A549 treated with DMSO at 1 μM for 4 hours (cell line): ENCODE results near the gene OCIAD2. TPM values are rescaled to one million over a fixed set of nuclear protein-coding genes. Genes with fewer than 3 reads are reported as not detected.

Source experiments
- total RNA-seq: library from RNA; stranded (reverse); fragments of 200-300 nt; extraction: Qiagen RNA extraction; gene quantifications from 5 replicates; pipeline ENCODE4 v1.2.3, GENCODE V29; 2022; ENCODE audit warnings: low read depth

OCIAD2 gene, protein sequence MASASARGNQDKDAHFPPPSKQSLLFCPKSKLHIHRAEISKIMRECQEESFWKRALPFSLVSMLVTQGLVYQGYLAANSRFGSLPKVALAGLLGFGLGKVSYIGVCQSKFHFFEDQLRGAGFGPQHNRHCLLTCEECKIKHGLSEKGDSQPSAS
- total RNA-seq, result 117 to 172 TPM (median 119 TPM) in 5 replicates

DNA sequence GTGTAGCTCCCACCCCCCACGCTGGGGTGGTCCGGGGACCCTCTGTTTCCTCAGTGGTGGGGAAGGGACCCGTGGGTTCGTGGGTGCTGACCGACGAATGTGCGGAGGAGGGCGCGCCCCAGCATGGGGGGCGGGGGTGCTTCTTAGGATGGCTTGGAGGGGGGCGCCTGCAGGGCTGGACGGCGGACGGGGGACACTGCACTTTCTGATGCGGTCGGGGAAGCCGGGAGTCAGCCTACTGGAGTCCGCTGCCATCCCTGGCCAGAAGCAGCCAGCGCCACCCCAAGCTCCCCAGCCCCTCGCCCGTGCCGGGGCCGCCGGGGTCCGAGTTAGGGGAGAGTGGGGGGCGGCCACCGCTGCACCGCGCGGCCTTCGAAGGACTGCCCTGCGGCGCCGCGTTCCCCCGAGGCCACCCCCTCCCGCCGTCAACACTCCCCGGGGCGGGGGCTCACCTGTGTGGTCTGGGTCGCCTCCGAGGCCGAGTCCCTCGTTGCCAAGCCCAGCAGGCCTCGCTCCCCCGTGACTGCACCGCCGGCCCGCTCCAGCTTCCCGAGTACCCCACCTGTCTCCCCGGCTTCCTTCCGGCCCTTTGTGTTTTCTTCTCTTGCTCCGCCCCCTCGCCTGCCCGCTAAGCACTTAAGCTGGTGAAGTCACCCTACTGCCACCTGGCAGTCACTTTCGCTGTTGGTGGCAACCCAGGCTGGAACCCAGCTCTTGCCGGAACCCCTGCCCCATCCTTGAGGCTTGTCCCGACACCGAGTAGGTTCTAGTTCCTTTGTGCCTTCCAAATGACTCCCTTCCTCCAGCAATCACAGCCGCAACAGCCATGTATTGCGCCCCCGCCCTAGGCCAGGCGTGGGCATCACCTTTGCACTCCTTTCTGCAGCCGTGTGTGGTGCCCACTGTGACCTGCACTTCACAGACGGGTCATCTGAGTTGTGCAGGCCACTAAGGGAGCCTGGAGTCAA, at the start of gene OCIAD2:
Gene OCIAD2, minus strand, starts transcription at position 569 of the 968 bp plus-strand sequence. CDS start 2,225 bp downstream, outside the sequence.

Other genes with a start within 250 kb of the OCIAD2 start
- 7.2 to 16.6 TPM (median 12.0 TPM) in 5 replicates for gene FRYL, start 126.5 kb downstream of the OCIAD2 start, total RNA-seq
- gene OCIAD1, start 75.7 kb downstream of the OCIAD2 start, total RNA-seq, result 122 to 183 TPM (median 135 TPM) in 5 replicates
- gene CWH43, start 79.5 kb upstream of the OCIAD2 start, total RNA-seq, result not detected in 5 replicates